HG03108 (cell line): Measurements from ENCODE around the gene KCNMA1.
"Not testable (repeated sequence)": the region's sequence is repeated elsewhere in the genome, so short reads cannot be mapped to it uniquely, and the experiment has no call there.

Experiments
- ATAC-seq: cut with Tn5 transposase; IDR thresholded peaks from one replicate; pipeline ENCODE4 v1.9.1; 2021; ENCODE audit warnings: moderate library complexity; ENCODE audit not compliant: unreplicated experiment

The KCNMA1 gene

DNA sequence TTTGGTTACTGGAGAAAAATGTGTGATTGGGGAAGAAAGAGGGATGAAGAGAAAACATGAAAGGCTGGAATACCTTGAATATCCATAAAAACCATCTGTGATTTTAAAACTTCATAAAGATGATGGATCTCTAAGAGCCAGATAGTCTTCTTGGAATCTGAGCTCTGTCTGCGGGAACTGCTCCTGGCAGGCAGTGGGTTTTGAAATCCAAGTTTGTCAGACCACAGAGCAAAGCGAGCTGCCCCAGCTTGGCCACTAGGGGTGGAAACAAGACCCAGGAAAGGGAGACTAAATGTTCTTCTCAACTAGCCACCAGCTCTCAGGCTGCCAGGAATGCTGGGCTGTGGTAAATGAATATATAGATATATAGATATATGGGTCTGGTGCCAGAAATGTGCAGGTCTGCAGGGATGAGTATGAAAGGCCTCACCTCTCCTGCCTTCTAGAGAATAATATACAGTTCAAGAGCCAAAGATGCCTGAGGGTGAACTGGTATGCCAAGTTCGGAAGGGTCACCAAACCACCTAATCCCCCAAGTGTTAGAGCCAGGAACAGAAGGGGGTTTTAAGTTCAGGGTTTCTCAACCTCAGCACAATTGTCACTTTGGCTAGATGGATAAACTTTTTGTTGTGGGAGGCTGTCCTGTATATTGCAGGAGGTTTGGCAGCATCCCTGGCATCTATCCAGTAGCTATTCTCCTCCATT, 208.8 kb downstream of the KCNMA1 start:
- ATAC-seq, result no peak

DNA sequence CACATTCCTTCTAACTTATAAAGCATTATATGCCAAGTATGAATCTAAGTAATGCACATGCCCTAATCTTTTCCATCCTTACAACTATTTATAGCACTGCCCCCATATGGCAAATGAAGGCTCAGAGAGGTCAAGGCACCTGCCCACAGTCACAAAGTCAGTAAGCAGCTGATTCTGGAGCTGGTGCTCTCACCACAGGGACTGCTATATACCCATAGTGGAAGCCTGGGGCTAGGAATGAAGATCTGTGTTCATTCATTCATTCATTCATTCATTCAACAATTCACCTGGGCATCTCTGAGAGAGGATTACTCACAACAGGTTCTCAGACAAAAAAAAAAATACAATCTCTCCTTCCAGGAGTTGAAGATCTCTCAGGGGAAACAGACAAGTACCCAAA, 213.4 kb downstream of the KCNMA1 start:
- no peak for ATAC-seq

DNA sequence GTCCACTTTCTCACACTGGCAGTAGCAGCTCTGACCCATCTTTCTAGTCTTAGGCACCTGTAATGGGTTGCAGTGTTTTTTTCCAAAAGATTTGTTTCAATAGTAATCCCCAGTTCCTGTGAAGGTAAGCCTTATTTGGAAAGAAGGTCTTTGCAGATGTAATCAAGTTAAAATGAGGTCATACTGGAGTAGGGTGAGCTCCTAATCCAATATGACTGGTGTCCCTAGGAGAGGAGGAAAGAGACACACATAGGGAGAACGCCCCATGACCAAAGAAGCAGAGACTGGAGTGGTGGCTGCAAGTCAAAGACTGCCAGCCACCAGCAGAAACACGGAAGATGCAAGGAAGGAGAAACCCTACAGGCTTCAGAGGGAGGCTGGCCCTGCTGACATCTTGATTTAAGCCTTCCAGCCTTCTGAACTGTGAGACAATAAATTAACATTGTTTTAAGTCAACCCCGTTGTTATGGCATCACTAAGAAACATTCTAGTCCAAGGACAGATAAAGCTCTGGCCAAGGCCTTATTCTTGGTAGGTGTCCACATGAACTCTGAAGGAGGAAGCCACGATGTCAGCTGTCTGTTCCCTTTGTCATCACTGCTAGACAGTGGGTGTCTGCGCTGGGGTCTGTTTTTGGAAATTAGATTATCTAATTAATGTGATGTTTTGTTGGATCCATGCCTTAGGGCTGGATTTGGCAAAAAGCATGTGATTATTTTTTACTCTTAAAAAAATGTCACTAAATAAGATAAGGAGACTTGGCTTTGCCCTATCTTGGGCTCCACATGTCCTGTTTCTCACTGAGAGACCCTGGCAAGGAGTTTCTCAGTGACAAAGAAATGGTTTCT, 214.9 kb downstream of the KCNMA1 start:
- ATAC-seq, result no peak

DNA sequence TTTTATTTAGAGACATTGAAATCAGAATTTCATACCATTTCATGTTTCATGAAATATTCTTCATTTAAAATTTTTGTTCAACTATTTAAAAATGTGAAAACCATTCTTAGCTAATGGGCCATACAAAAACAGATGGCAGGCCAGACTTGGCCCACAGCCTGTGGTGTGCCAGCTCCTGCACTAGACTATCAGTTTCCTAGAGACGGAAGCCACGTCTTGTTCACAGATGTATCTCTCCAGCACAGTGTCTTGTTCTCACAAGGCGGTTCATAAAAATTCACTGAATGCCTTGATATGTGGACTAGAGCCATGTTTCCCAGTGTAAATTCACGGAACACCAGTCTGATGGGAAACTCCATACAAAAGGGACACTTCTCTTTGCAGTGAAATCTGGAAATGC, 216.0 kb downstream of the KCNMA1 start:
- no peak for ATAC-seq

DNA sequence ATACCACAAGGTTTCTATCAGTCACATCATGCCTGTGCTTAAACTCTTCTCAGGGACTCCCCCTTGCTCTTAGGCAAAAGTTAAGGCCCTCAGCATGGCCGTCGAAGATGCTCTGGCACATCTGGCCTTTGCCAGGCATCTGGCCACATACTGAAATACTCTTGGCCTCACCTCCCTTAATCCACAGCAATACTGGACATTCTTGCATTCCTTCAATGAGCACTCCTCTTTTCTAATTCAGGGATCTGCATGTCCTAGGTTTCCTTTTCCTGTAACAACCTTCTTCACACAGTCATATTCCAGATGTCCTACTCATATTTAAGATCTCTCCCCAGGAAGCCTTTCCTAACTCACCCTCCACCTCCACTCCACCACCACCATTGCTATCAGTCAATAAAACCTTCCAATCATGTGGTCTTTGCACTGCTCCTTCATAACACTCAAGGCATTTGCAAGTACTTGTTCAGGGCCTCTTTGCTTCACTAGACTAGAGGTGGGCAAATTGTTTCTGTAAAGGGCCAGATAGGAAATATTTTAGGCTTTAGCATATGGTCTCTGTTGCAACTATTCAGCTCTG, 216.6 kb downstream of the KCNMA1 start:
- no peak for ATAC-seq

DNA sequence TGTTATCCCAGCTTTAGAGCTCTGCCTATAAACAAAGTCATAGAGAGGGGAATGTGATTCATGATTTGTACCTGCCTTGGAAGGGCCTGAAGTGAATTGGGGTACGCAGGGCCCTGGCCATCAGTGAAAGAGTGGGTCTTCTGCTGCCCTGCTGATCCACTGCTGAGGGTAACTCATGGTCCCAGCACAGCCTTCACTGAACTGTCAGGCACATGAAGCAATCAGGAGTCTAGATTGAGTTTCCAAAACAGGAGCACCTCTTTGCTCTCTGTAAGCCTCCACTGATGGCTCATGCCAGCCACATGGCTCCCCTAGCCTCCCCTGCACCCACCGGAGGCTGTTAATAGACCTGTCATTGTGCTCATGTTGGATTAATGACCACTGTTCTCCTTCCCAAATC, 217.6 kb downstream of the KCNMA1 start:
- ATAC-seq, result no peak

DNA sequence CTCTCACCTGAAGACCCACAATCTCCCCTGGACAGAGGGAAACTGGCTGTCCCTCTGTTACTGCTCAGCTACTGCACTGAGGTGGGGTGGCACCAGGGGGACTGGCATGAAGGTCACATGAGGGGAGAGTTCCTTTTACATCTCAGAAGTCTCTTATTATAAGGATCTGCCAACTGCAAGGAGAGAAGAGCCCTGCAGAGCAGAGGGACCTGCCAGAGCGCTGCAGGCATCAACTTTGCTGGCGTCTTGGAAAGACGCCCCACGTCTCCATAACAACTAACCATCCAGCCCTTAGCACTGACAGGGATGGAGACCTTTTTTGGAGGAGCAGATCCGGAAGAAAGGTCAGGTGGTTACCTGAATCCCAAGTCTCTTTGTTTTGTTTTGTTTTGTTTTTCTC, 218.6 kb downstream of the KCNMA1 start:
- no peak for ATAC-seq

DNA sequence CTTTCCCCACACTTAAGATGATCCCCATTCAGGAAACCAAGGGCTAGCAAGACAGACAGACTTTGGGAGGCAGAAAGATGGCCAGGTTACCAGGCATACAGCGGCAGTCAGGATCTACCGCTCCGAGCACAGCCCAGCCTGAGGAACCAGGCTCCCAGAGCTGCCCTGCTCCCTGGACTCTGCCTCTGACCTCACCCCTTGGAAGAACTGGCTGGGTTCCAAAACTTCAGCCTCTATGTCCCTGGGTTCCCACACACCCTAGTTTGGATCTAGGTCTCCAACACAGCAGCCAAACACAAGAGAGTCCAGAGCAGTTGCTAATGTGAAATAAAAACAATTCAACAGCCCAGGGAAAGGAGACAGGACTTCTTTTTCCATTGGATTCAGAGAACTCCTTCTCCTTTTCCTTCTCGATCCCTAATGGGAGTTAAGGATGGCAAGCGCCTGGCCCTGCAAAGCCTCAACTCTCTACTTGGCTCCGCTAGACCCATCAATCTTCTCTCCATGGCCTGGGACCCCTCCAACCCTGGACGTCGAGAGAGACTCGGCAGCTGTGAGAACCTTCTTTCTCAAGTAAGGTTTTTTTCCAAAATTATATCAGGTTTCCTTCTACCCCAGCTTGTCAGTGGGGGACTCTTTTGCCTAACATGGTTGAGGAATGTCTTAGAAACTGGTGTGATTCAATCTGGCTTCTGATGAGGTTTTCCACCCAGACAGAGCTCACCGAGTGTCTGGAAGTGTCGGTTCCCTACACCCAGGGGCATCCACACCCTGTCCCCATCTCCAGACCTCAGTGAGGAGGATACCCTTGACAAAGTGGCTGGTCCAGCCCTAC, 219.6 kb downstream of the KCNMA1 start:
- no peak for ATAC-seq

DNA sequence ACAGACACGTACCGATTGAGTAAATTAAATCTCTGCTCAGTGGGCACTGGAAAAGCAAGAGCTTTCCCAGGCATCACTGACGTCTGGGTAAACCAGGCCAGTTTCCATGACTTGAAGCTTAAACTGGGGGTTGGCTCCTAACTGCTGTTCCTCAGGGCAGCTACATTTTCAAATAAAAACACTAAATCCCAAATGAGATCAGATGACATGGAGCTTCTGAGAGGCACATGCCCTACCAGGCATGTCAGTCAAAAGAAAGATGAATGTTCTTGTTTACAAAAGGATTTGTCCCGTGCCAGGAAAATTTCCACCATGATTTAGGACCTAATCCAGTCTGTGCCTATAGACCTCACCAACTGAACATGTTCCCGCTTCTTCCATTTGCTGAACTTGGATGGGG, 220.2 kb downstream of the KCNMA1 start:
- ATAC-seq, result no peak

DNA sequence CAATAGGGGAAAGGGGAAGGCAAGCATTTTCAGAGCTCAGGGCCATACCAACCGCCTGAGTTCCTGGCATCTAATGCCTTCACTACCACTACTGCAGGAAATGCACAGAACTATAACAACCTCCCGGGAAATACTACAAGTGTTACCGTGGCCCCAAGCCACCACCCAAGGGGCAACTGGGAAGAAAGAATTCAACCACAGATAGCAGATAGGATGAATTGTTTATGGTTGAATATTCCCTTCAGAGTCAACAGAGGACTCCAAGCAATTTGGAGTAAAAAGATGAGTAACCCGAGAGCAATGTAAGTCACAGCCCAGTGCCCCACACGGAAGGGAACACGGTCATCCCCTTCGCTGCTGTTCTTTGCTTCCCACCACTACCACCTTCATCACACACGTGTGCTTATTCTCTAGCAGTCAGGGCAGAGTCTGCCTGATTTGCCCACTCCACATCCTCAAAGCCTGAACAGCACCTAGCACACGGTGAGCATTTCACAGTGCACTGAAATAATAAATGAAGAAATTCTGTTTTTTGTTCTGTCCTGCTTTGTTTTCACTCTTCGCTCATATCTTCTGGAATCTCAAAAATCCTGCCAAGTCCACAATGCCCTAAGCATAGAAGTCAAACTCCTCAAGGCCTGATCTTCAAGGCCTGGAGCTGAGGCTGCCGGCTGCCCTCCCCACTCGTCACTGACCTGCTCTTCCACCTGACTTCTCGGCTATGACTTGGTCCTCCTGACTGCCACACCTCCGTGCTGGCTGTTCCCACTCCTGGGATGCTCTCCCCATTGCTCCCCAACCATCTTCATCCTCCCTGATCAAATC, 221.1 kb downstream of the KCNMA1 start:
- ATAC-seq, result no peak

DNA sequence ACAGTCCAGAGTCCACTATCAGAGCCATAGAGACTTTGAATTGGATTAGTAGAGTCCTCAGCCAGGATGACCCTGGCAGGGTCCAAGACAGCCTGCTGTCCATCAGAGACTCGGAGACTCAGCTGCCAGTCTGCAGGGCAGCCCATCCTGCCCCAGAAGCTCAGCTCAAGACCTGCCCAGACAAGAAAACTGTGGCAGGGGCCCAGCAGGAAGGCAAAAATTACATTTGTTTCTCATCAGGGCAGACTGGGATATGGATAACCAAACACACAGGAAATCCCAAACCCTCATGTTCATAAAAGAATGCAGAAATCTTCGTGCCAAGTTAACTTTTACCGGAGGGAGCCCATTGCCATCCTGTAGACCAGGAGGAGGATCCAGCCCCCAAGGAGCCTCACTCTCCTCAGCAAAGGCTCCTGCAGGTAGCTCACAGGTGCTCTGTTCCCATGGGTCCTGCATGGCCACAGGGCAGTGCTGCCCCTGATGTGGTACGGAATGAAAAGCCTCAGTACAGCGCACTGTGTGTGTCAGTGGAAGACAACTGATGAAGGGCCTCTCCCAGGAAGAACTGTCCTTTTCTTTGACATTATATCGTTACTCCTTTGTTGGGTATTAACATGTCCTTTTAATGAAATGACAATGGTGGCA, 222.2 kb downstream of the KCNMA1 start:
- ATAC-seq, result no peak

DNA sequence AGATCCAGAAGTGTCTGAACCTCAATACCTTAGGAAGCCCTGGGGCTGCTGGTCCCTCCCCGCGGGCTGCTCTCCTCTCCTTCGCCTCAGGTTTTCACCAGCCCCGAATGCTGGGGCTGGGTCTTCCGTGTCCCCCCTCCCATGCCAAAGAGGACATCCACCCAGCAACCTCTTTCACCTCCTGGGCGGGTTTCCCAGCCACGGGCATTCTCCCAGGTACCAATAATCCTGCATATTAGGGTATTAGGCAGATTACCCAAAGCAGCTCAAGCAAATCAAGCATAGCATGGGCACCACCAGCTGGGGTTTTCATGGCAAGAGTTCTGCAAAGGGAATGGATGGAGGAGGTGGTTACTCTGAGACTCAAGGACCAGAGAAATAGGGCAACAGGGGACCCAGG, 224.4 kb downstream of the KCNMA1 start:
- no peak for ATAC-seq

DNA sequence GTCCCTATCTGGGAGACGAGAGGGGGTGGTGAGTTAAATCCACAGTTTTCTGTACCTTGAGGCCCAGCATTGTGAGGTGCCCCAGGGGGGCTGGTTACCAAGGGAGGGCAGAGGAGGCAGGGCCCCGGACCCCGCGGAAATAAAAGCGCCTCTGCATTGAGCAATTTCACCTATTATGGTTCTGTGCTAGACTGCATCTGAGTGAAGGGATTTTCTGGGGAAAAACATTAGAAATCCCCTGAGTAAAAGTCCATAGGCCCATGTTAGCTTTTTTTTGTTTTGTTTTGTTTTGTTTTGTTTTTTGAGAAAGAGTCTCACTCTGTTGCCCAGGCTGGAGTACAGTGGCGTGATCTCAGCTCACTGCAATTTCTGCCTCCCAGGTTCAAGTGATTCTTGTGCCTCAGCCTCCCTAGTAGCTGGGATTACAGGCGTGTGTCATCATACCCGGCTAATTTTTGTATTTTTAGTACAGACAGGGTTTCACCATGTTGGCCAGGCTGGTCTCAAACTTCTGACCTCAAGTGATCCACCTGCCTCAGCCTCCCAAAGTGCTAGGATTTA, 225.0 kb downstream of the KCNMA1 start:
- ATAC-seq, result not testable (repeated sequence)

DNA sequence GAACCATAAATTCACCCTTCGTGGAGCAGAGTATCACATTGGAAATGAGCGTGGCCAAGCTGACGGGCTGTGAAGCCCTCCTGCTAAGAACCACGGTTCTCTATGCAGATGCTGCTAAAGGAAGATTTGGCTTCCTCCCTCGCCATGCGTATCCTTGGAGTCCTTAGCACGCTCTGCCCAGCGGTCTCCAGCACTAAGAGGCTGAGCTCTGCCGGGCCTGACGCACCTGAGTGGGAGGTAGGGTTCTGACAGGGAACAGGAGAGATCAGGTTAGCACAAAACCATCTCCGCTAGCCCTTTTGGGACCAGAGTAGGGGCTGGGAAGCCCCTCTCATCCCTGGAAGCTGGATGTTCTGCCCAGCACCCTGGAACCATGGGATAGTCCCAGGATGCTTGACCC, 225.8 kb downstream of the KCNMA1 start:
- no peak for ATAC-seq

DNA sequence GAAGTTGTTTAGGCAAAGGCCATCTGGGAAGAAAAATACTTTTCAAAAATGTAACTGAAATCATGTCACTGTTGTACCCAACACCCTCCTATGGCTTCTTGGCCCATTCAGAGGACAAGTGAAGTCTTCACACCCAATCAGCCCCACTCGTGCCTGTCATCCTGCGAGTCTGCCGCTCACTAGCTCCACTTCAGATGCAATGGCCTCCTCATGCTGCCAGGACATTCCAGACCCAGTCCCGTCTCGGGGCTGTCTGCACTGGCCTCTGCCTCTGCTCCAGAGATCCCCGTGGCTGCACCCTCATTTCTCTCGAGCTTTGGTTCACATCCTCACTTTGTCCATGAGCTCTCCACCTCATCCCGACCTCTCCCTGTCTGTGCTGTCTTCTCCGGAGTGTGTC, 227.1 kb downstream of the KCNMA1 start:
- ATAC-seq, result no peak

DNA sequence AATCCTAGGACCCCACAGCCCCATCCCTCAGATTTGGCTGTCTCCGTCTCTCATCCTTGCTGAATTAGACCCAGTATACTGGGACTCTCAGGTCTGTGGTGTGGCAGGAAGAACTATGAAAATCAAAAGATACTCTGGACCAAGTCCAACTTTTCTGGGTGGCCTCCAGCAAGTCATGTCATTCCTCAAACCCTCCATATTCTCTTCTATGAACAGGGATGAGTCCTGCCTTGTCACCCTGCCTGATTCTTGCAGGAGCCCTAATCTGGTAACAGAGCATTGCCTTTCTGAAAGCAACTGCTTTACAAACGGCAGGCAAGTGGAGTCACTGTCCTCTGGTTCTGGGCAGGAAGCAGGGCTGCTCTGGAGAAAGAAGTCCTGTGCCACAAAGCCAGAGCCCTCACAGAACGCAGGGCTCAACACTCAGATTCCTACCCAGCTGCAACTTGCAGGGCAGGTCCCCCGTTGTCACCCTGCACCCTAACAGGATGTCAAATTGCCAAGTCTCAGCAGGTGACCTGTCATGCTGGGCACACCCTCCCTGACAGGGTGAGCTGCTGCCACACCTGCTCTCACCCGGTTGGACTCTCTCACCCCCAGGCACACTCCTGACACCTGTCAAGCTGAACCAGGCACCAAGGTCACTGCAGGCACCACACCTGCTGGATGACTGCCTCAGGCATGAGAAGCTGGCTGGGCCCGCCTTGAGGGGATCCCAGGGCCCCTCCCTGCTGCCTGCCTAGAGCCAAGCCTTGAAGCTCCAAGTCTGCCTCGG, 227.7 kb downstream of the KCNMA1 start:
- ATAC-seq, result no peak

DNA sequence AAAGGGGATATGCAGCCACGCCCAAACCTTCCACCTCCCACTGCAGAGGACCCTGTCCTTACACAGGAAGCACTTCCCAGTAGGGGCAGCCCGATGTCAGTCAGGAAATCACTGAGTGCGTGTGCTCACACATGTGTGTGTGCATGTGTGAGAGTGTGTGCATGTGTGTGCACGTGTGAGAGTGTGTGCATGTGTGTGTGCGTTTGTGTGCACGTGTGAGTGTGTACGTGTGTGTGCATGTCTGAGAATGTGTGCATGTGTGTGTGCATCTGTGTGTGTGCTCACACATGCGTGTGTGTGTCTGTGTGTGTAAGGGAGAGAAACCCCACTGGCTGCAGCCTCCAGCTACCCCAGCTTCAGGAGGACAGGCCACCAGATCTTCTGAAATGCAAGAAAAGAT, 229.3 kb downstream of the KCNMA1 start:
- ATAC-seq, result no peak

DNA sequence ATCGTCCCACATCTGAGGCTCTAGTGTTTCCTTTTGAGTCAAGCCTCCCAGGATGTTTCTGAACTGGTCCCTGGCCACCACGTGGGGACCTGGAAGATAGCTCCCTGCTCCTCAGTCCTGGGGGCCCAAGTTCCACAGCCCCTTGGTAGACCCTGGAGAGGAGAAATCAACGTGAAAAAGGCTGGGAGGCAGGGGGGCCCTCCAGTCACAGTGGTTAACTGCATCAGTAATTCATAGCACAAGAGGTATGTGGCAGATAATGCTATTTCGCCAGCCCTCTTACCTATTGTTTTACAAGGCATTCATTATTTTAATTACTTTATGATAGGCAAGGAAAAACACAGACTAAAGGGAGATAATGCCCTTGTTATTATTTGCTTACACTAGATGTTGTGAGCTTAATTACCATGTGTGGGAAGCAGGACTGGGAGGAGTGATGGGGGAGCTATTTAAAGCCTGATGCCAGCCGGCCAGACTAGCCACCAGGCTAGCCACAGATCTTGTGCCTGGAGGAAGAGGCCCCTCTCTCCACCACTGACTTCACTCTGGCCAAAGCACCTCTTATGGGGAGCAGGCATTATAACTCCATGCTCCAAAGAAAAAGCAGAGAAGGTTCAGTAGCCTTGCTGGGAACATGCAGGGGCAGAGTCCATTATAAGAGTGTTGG, 230.7 kb downstream of the KCNMA1 start:
- ATAC-seq, result no peak
